HEK293 (cell line): ENCODE data around the gene PIK3C2B.
"Not testable (repeated sequence)": the region's sequence is repeated elsewhere in the genome, so short reads cannot be mapped to it uniquely, and the experiment has no call there.

Experiments
- YY1 ChIP-seq: fragments of 450-650 bp; formaldehyde crosslinking; IDR thresholded peaks from 2 replicates; pipeline ENCODE4 v1.5.1; 2018; ENCODE audit warnings: missing biosample characterization, missing genetic modification characterization
- ZEB2 ChIP-seq: fragments of 450-650 bp; formaldehyde crosslinking; IDR thresholded peaks from 2 replicates; pipeline ENCODE4 v1.5.1; 2016; ENCODE audit warnings: missing biosample characterization, missing genetic modification characterization
- ZNF16 ChIP-seq: fragments of 450-650 bp; formaldehyde crosslinking; IDR thresholded peaks from 2 replicates; pipeline ENCODE4 v1.5.1; 2016; ENCODE audit warnings: low read depth, missing biosample characterization, missing genetic modification characterization
- ZNF175 ChIP-seq: fragments of 450-650 bp; formaldehyde crosslinking; IDR thresholded peaks from 2 replicates; pipeline ENCODE4 v1.5.1; 2016; ENCODE audit warnings: missing biosample characterization, missing genetic modification characterization
- ZNF354C ChIP-seq: fragments of 450-650 bp; formaldehyde crosslinking; IDR thresholded peaks from 2 replicates; pipeline ENCODE4 v1.5.1; 2016; ENCODE audit warnings: missing biosample characterization, missing genetic modification characterization, low read depth, borderline replicate concordance
- ZNF510 ChIP-seq: fragments of 450-650 bp; formaldehyde crosslinking; IDR thresholded peaks from 2 replicates; pipeline ENCODE4 v1.5.1; 2018; ENCODE audit warnings: mild to moderate bottlenecking, missing genetic modification characterization, missing biosample characterization; ENCODE audit not compliant: insufficient replicate concordance
- ZNF707 ChIP-seq: fragments of 450-650 bp; formaldehyde crosslinking; IDR thresholded peaks from 2 replicates; pipeline ENCODE4 v1.5.1; 2016; ENCODE audit warnings: missing biosample characterization, missing genetic modification characterization
- ZNF777 ChIP-seq: fragments of 450-650 bp; formaldehyde crosslinking; IDR thresholded peaks from 2 replicates; pipeline ENCODE4 v1.5.1; 2017; ENCODE audit warnings: missing biosample characterization, missing genetic modification characterization, borderline replicate concordance
- TF ChIP-seq, protein P1 (sequence below): fragments of 450-650 bp; formaldehyde crosslinking; IDR thresholded peaks from 2 replicates; pipeline ENCODE4 v1.5.1; 2016; ENCODE audit warnings: missing biosample characterization, missing genetic modification characterization
- TF ChIP-seq, protein P2 (sequence below): fragments of 450-650 bp; formaldehyde crosslinking; IDR thresholded peaks from 2 replicates; pipeline ENCODE4 v1.5.1; 2016; ENCODE audit warnings: missing biosample characterization, missing genetic modification characterization
- TF ChIP-seq, protein P3 (sequence below): fragments of 450-650 bp; formaldehyde crosslinking; optimal IDR thresholded peaks from 2 replicates; pipeline ENCODE3; 2016; ENCODE audit warnings: missing biosample characterization, mild to moderate bottlenecking, missing genetic modification characterization
- TF ChIP-seq, protein P4 (sequence below): fragments of 450-650 bp; formaldehyde crosslinking; IDR thresholded peaks from 2 replicates; pipeline ENCODE4 v1.5.1; 2016; ENCODE audit warnings: missing biosample characterization, missing genetic modification characterization

DNA sequence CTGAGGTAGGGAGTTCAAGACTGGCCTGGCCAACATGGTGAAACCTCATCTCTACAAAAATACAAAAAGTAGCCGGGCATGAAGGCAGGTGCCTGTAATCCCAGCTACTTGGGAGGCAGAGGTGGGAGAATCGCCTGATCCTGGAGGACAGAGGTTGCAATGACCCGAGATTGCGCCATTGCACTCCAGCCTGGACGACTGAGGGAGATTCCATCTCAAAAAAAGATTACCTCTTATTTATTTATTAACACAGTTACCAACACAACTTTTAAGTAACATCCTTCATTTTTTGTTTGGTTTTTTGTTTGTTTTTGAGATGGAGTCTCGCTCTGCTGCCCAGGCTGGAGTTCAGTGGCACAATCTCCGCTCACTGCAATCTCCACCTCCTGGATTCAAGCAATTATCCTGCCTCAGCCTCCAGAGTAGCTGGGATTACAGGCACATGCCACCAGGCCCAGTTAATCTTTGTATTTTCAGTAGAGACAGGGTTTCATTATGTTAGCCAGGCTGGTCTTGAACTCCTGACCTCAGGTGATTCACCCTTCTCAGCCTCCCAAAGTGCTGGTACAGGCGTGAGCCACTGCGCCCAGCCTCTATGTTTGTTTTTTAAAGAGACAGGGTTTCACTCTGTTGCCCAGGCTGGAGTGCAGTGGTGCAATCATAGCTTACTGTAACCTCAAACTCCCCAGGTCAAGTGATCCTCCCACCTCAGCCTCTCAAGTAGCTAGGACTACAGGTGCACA, 7.9 kb downstream of the PIK3C2B start:
- TF ChIP-seq, protein P1, sequence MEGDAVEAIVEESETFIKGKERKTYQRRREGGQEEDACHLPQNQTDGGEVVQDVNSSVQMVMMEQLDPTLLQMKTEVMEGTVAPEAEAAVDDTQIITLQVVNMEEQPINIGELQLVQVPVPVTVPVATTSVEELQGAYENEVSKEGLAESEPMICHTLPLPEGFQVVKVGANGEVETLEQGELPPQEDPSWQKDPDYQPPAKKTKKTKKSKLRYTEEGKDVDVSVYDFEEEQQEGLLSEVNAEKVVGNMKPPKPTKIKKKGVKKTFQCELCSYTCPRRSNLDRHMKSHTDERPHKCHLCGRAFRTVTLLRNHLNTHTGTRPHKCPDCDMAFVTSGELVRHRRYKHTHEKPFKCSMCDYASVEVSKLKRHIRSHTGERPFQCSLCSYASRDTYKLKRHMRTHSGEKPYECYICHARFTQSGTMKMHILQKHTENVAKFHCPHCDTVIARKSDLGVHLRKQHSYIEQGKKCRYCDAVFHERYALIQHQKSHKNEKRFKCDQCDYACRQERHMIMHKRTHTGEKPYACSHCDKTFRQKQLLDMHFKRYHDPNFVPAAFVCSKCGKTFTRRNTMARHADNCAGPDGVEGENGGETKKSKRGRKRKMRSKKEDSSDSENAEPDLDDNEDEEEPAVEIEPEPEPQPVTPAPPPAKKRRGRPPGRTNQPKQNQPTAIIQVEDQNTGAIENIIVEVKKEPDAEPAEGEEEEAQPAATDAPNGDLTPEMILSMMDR (tag by site-specific recombination): not testable (repeated sequence)
- not testable (repeated sequence) for TF ChIP-seq ZEB2; ZNF175; ZNF777; ZNF16 (tag by site-specific recombination); ZNF510 (tag by site-specific recombination); ZNF354C (tag by site-specific recombination); ZNF707; YY1 (tag by site-specific recombination)
- TF ChIP-seq, protein P2, sequence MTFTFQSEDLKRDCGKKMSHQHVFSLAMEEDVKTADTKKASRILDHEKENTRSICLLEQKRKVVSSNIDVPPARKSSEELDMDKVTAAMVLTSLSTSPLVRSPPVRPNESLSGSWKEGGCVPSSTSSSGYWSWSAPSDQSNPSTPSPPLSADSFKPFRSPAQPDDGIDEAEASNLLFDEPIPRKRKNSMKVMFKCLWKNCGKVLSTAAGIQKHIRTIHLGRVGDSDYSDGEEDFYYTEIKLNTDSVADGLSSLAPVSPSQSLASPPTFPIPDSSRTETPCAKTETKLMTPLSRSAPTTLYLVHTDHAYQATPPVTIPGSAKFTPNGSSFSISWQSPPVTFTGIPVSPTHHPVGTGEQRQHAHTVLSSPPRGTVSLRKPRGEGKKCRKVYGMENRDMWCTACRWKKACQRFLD (tag by site-specific recombination): not testable (repeated sequence)
- TF ChIP-seq, protein P3, sequence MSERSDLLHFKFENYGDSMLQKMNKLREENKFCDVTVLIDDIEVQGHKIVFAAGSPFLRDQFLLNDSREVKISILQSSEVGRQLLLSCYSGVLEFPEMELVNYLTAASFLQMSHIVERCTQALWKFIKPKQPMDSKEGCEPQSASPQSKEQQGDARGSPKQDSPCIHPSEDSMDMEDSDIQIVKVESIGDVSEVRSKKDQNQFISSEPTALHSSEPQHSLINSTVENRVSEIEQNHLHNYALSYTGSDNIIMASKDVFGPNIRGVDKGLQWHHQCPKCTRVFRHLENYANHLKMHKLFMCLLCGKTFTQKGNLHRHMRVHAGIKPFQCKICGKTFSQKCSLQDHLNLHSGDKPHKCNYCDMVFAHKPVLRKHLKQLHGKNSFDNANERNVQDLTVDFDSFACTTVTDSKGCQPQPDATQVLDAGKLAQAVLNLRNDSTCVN (tag by site-specific recombination): not testable (repeated sequence)
- TF ChIP-seq, protein P4, sequence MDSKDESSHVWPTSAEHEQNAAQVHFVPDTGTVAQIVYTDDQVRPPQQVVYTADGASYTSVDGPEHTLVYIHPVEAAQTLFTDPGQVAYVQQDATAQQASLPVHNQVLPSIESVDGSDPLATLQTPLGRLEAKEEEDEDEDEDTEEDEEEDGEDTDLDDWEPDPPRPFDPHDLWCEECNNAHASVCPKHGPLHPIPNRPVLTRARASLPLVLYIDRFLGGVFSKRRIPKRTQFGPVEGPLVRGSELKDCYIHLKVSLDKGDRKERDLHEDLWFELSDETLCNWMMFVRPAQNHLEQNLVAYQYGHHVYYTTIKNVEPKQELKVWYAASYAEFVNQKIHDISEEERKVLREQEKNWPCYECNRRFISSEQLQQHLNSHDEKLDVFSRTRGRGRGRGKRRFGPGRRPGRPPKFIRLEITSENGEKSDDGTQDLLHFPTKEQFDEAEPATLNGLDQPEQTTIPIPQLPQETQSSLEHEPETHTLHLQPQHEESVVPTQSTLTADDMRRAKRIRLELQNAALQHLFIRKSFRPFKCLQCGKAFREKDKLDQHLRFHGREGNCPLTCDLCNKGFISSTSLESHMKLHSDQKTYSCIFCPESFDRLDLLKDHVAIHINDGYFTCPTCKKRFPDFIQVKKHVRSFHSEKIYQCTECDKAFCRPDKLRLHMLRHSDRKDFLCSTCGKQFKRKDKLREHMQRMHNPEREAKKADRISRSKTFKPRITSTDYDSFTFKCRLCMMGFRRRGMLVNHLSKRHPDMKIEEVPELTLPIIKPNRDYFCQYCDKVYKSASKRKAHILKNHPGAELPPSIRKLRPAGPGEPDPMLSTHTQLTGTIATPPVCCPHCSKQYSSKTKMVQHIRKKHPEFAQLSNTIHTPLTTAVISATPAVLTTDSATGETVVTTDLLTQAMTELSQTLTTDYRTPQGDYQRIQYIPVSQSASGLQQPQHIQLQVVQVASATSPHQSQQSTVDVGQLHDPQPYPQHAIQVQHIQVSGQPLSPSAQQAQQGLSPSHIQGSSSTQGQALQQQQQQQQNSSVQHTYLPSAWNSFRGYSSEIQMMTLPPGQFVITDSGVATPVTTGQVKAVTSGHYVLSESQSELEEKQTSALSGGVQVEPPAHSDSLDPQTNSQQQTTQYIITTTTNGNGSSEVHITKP (tag by site-specific recombination): not testable (repeated sequence)
